ENCODE results near the gene DNAJA4.

DNA sequence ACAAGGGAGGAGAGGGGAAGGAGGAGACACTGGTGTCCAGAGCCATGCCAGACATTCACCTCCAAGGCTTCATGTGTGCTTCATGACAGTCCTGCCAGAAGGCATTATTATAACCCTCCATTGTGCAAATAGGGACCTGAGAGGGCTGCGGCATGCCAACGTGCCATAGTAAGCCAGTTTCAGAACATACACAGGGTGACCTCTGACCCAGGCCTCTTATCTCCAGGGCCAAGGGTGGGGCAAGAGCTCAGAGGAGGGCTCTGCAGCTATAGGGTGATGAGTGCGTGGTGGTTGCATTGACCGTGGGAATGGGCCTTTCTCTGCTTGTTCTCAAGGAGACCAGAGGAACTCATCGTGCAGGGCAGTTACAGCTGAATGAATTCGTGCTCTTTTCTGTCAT lies 20.3 kb upstream of the DNAJA4 start:
- TF ChIP-seq POLR2A (IDR thresholded peaks at IDR 0.05), result no peak
- TF ChIP-seq, protein P1, sequence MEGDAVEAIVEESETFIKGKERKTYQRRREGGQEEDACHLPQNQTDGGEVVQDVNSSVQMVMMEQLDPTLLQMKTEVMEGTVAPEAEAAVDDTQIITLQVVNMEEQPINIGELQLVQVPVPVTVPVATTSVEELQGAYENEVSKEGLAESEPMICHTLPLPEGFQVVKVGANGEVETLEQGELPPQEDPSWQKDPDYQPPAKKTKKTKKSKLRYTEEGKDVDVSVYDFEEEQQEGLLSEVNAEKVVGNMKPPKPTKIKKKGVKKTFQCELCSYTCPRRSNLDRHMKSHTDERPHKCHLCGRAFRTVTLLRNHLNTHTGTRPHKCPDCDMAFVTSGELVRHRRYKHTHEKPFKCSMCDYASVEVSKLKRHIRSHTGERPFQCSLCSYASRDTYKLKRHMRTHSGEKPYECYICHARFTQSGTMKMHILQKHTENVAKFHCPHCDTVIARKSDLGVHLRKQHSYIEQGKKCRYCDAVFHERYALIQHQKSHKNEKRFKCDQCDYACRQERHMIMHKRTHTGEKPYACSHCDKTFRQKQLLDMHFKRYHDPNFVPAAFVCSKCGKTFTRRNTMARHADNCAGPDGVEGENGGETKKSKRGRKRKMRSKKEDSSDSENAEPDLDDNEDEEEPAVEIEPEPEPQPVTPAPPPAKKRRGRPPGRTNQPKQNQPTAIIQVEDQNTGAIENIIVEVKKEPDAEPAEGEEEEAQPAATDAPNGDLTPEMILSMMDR (IDR thresholded peaks at IDR 0.05), result no peak
- TF ChIP-seq POLR2AphosphoS5 (IDR thresholded peaks at IDR 0.05), result no peak
- no peak for TF ChIP-seq EP300 (IDR thresholded peaks at IDR 0.05)

Measured in sigmoid colon (tissue), 4 donors.